ENCODE results near the gene OR2J1. TPM values are rescaled to one million over a fixed set of nuclear protein-coding genes. Genes with fewer than 3 reads are reported as not detected.

Gene OR2J1
- total RNA-seq, 1 donor from 2014 or later = not detected

Other genes with a start within 250 kb of the OR2J1 start
- 34.3 TPM for gene TRIM27, start 175.5 kb upstream of the OR2J1 start, total RNA-seq
- 0.68 TPM for gene ZNF311, start 94.2 kb upstream of the OR2J1 start, total RNA-seq
- gene OR2W1, start 54.3 kb upstream of the OR2J1 start, total RNA-seq = not detected
- not detected for gene OR2B3, start 12.2 kb upstream of the OR2J1 start, total RNA-seq
- not detected for gene OR2J3, start 8.6 kb downstream of the OR2J1 start, total RNA-seq
- not detected for gene OR2J2, start 71.4 kb downstream of the OR2J1 start, total RNA-seq
- gene OR14J1, start 202.2 kb downstream of the OR2J1 start, total RNA-seq = not detected

Data from left lobe of liver (tissue), 1 donor.